ENCODE data around the gene PEPD. TPM values are rescaled to one million over a fixed set of nuclear protein-coding genes. Genes with fewer than 3 reads are reported as not detected.
"Not testable (repeated sequence)": the region's sequence is repeated elsewhere in the genome, so short reads cannot be mapped to it uniquely, and the experiment has no call there.

Gene PEPD
- 10 to 100 TPM; 29.3 to 30.6 TPM for total RNA-seq

DNA sequence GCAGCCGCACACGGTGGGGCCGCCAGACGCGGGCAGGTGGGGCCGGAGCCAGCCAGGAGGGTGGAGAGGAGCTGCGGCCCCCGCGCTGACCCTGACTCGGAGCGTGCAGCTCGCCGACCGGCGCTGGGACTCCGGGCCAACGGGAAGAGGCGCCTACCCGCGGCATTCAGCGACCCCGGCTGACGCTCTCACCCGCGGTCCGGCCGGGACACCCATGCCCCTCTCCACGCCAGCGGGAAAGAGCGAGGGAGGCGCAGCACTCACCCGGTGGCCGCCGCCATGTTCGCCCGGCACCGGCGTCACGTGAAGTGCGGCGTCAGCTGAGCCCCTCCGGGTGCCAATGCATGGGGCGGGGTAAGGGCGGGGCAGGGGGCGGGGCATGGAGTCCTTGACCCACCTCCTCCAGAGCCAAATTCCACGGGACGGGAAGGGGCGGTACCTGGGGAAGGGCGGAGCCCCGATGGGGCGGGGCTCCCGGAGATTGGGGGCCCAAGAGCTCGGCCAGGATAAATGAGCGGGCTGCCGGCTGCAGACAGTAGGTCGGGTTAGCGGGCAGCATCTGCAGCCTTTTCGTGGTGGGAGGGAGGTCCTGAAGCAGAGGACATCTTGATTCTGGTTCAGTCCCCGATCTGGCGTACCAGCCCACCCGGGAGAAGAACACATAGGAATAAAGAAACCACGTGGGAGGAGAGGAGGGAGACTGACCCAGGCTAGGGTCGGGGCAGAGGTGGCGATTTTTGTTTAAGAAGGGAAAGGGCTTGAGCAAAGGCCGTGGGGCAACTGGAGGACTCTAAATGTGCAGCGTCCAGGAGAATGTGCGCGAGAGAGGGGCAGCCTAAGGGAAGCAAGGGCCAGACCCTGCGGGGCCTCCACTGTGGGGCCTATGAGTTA, at the start of gene PEPD:
PEPD (minus strand) TSS at position 312 of the 891 bp plus-strand sequence; CDS start at position 281, 31 bp downstream.
- Mint-ChIP-seq H3K4me3 (peak within 1 kb of the TSS; percentile 81), H3K36me3 (no peaks in the 10 kb centered on the region), H3K27me3 (no peaks in the 10 kb centered on the region), H3K9me3 (no peaks in the 10 kb centered on the region), H3K27ac (no peak within 1 kb of the TSS), H3K4me1 (ENCODE audit: low read depth) (peaks cover 19% of the 10 kb centered on the region)
- ChIA-PET CTCF (interaction anchor here (0.8 to 1.0 kb wide), 2 partner anchors 115 to 256 kb away, joined by 4 read pairs; no protein-coding TSS in a partner anchor), POLR2A (interaction anchor here (1.0 to 1.1 kb wide), 2 partner anchors 20 to 275 kb away, joined by 3 read pairs; partner anchors contain the start of gene KCTD15)
- peak; percentile 93 for DNase-seq
- intact Hi-C loops (cut with micrococcal nuclease), result loop anchor here (2.0 to 5.0 kb wide), 2 partner anchors 345 to 549 kb away; partner anchors contain the start of genes CEP89 and FAAP24

DNA sequence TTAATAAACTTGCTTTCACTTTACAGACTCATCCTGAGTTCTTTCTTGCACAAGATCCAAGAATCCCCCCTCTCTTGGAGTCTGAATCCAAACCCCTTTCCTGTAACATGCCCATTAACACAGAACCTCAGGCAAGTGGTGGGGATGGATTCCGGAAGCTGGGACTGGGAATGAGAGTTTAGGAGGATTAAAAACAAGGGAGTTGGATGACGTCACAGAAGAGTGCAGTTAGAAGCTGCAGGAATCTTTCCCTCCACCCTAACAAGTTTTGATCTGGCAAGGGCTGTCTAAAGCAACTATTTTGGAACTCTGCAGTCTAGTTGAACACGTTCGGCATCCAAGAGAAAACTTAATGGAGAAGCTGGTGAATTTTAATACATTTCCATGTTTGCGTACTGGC, 48.2 kb upstream of the PEPD start:
- POLR2A ChIA-PET, result no interaction called here

DNA sequence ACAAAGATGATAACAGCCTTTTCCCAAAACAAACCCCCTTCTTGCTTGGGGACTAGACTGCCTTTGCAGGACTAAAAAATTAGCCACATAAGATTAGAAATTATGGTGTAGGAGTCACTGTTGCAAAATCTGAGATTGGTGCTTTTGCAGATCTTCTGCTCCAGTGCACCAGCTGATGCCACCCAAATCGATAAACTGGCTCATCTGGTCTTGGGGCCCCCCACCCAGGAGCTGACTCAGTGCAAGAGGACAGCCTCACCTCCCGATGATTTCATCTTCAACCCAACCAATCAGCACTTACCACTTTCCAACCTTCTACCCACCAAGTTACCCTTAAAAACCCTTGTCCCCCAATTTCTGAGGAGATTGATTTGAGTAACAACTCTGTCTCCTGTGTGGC, 47.1 kb upstream of the PEPD start:
- ChIA-PET POLR2A (no interaction called here), CTCF (no interaction called here)
- no peaks in the 10 kb centered on the region for H3K4me1 Mint-ChIP-seq (ENCODE audit: low read depth)
- peaks cover 1% of the 10 kb centered on the region for H3K9me3 Mint-ChIP-seq
- H3K4me3 Mint-ChIP-seq, result no peak overlapping the region
- H3K36me3 Mint-ChIP-seq, result no peaks in the 10 kb centered on the region
- peaks cover 36% of the 10 kb centered on the region for H3K27me3 Mint-ChIP-seq
- intact Hi-C loops (cut with micrococcal nuclease), result no loop called here
- H3K27ac Mint-ChIP-seq, result no peak overlapping the region
- no peak for DNase-seq

More for the DNA sequence above, 48.2 kb upstream of the PEPD start:
- CTCF ChIA-PET, result no interaction called here
- H3K4me3 Mint-ChIP-seq, result no peak overlapping the region
- H3K9me3 Mint-ChIP-seq, result peaks cover 12% of the 10 kb centered on the region
- intact Hi-C loops (cut with micrococcal nuclease), result no loop called here
- no peaks in the 10 kb centered on the region for H3K4me1 Mint-ChIP-seq (ENCODE audit: low read depth)
- no peak overlapping the region for H3K27ac Mint-ChIP-seq
- H3K36me3 Mint-ChIP-seq, result no peaks in the 10 kb centered on the region
- DNase-seq, result no peak
- peaks cover 37% of the 10 kb centered on the region for H3K27me3 Mint-ChIP-seq

DNA sequence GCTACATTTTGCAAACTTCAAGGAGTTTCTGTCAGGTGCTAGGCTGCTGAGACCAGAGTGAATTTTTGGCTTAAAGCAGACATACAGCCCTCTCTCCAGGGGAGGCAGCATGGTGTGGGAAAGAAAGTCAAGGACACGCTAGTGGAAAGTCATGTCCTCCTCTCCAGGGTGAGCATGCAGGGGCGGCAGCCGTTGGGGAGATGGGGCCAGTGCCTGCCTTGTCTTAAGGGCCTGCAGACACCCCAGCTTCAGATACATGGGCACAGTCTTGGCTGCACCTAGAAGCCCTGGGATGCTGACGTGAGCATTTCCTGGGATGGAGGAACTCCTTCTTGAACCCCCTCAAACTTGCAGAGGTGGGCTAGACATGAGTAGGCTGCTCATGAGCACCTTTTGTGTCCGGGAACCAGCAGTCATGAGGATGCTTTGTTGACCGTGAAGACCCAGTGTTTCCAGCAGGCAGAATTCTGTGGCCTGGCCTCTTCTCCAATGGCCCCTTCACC, 43.3 kb upstream of the PEPD start:
- ChIA-PET POLR2A (no interaction called here), CTCF (no interaction called here)
- DNase-seq, result no peak
- H3K9me3 Mint-ChIP-seq, result no peaks in the 10 kb centered on the region
- no peak overlapping the region for H3K4me3 Mint-ChIP-seq
- no peaks in the 10 kb centered on the region for H3K36me3 Mint-ChIP-seq
- no peak overlapping the region for H3K27ac Mint-ChIP-seq
- H3K4me1 Mint-ChIP-seq (ENCODE audit: low read depth), result no peaks in the 10 kb centered on the region
- H3K27me3 Mint-ChIP-seq, result peaks cover 27% of the 10 kb centered on the region
- intact Hi-C loops (cut with micrococcal nuclease), result no loop called here

DNA sequence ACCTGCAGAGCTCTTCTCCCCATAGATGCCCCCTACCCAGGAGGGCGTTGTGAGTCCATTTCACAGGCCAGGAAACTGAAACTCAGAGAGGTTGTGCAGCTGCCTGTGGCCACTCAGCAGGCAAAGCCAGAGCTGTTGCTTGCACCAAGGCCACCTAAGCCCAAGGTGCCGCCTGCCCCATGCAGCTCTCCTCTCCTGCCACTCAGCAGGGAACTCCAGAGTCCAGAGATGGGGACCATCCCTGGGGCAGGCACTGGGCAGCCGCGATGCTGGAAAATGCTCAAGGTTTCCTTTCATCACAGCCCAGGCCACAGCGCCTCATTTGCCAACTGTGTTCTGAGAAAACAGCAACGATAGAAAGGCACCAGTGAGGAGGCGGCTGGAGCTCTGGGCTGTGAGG, 41.0 kb upstream of the PEPD start:
- no peaks in the 10 kb centered on the region for H3K4me1 Mint-ChIP-seq (ENCODE audit: low read depth)
- intact Hi-C loops (cut with micrococcal nuclease), result no loop called here
- no peak for DNase-seq
- H3K36me3 Mint-ChIP-seq, result no peaks in the 10 kb centered on the region
- H3K27ac Mint-ChIP-seq, result no peak overlapping the region
- H3K27me3 Mint-ChIP-seq, result peaks cover 11% of the 10 kb centered on the region
- CTCF ChIA-PET, result interaction anchor here (0.6 to 1.2 kb wide), 2 partner anchors 225 to 544 kb away, joined by 3 to 4 read pairs; no protein-coding TSS in a partner anchor
- no peak overlapping the region for H3K4me3 Mint-ChIP-seq
- POLR2A ChIA-PET, result no interaction called here
- no peaks in the 10 kb centered on the region for H3K9me3 Mint-ChIP-seq

DNA sequence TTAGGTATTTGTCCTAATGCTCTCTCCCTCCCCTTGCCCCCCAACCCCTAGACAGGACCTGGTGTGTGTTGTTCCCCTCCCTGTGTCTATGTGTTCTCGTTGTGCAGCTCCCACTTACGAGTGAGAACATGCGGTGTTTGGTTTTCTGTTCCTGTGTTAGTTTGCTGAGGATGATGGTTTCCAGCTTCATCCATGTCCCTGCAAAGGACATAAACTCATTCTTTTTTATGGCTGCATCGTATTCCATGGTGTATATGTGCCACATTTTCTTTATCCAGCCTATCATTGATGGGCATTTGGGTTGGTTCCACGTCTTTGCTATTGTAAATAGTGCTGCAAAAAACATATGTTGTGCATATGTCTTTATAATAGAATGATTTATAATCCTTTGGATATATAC, 40.1 kb upstream of the PEPD start:
- POLR2A ChIA-PET; intact Hi-C loops (cut with micrococcal nuclease); H3K36me3 Mint-ChIP-seq; DNase-seq; H3K27ac Mint-ChIP-seq; H3K4me3 Mint-ChIP-seq; H3K4me1 Mint-ChIP-seq (ENCODE audit: low read depth); H3K27me3 Mint-ChIP-seq; H3K9me3 Mint-ChIP-seq: not testable (repeated sequence)
- CTCF ChIA-PET, result interaction anchor here (1.2 kb wide), 1 partner anchor 226 kb away, joined by 4 read pairs; no protein-coding TSS in a partner anchor

DNA sequence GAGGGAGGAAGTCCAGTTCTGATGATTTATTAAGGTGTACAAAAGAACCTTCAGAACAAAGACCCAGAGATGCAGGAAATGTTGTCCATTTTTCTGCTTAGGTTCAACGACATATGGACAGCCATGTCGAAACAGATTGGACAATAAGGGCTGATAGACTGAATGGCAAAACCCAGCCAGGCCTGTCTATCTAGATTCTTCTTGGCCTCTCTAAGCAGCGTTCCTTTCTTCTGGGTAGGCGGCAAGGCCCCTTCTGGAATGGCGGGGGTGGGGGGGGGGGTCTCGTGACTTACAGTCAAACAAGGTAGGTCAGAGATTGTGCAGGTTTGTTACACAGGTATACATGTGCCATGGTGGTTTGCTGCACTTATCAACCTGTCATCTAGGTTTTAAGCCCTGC, 39.7 kb upstream of the PEPD start:
- ChIA-PET CTCF (no interaction called here), POLR2A (no interaction called here)
- no peak for DNase-seq
- Mint-ChIP-seq H3K27ac (no peak overlapping the region), H3K36me3 (no peaks in the 10 kb centered on the region), H3K9me3 (no peaks in the 10 kb centered on the region), H3K4me1 (ENCODE audit: low read depth) (no peaks in the 10 kb centered on the region), H3K4me3 (no peak overlapping the region), H3K27me3 (peaks cover 5% of the 10 kb centered on the region)
- intact Hi-C loops (cut with micrococcal nuclease), result no loop called here

DNA sequence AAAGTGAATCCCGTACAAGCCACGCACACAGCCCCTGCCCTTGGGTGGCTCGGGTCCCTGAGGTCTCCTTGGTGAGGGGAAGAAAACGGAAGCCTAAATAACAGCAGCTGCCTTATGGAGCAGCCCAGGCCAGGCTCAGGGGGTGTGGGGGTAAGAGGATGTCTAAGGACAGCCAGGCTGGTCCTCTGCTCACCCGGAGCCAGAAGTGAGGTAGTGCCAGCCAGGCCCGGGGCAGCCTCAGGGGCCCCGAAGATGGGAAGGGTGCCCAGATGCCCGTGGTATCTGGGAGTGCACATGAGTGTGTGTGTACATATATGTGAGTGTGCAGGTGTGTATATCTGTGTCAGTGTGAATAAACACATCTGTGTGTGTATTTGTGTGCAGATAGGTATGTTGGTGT, 38.4 kb upstream of the PEPD start:
- Mint-ChIP-seq H3K27me3 (peaks cover 4% of the 10 kb centered on the region), H3K27ac (no peak overlapping the region), H3K4me1 (ENCODE audit: low read depth) (no peaks in the 10 kb centered on the region)

DNA sequence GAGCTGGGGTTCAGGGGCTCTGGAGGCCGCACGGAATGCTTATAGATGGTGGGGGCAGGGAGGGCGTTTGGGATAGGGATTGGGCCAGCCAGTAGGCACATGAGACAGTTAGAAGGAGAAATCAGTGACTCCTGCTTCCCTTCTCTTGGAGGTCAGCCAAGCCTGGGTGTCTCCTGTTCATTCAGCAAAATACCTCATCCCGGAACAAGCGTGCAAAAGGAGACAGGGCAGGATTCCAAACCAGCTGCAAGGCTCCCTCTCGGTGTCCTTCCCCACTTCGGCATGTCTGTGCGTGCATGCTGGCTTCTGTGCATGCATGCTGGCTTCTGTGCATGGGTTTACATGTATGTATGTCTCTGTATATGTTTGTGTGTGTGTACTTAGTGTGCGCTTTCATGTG, 37.3 kb upstream of the PEPD start:
- H3K4me3 Mint-ChIP-seq, result no peak overlapping the region
- POLR2A ChIA-PET, result no interaction called here
- no peaks in the 10 kb centered on the region for H3K9me3 Mint-ChIP-seq
- H3K36me3 Mint-ChIP-seq, result no peaks in the 10 kb centered on the region
- intact Hi-C loops (cut with micrococcal nuclease), result no loop called here
- no peak for DNase-seq
- no peak overlapping the region for H3K27ac Mint-ChIP-seq
- peaks cover 2% of the 10 kb centered on the region for H3K27me3 Mint-ChIP-seq
- CTCF ChIA-PET, result no interaction called here
- no peaks in the 10 kb centered on the region for H3K4me1 Mint-ChIP-seq (ENCODE audit: low read depth)

More for the DNA sequence above, 38.4 kb upstream of the PEPD start:
- Mint-ChIP-seq H3K4me3 (no peak overlapping the region), H3K36me3 (no peaks in the 10 kb centered on the region), H3K9me3 (no peaks in the 10 kb centered on the region)
- CTCF ChIA-PET, result no interaction called here
- no peak for DNase-seq
- intact Hi-C loops (cut with micrococcal nuclease), result no loop called here
- POLR2A ChIA-PET, result no interaction called here

DNA sequence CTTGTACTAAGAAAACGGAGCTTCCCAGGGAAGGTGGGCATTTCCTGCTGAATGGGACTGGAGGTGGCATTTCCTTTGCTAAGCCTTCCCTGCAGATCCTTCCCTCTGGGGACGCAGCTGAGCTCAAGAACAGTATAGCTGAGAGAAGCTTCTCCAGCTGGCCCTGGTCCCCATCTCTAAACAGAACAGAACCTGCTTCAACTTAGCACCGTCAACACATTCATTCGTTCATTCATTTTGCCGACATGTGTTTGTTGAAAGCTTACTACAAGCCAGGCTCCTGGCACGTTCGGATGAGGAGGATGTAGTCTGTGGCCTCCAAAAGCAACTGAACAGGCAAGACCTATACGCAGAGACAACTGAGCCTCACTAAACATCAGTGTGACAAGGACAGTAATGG, 36.6 kb upstream of the PEPD start:
- intact Hi-C loops (cut with micrococcal nuclease), result no loop called here
- Mint-ChIP-seq H3K4me1 (ENCODE audit: low read depth) (no peaks in the 10 kb centered on the region), H3K9me3 (no peaks in the 10 kb centered on the region), H3K27me3 (peaks cover 2% of the 10 kb centered on the region), H3K4me3 (no peak overlapping the region), H3K36me3 (no peaks in the 10 kb centered on the region), H3K27ac (no peak overlapping the region)
- DNase-seq, result no peak
- CTCF ChIA-PET, result no interaction called here
- POLR2A ChIA-PET, result no interaction called here

DNA sequence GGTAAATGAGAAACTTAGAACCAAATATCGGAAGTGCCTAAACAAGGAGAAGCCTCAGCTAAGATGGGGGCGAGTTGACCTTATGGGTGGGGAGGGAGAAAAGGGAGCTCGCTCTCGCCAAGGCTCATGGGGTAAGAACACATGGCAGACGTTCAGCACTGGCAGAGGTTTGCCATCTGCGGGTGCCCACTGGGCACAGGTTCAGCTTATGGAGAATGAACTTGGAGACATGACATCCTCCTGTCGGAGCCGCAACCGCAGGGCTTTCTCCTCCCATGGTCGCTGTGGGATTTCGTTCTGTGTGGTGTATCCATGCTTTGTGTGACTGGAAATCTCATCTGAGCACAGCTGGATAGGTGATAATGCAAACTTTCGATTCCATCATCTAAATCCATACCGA, 36.1 kb upstream of the PEPD start:
- Mint-ChIP-seq H3K36me3 (no peaks in the 10 kb centered on the region), H3K9me3 (no peaks in the 10 kb centered on the region), H3K27me3 (peaks cover 2% of the 10 kb centered on the region), H3K4me1 (ENCODE audit: low read depth) (no peaks in the 10 kb centered on the region), H3K4me3 (no peak overlapping the region), H3K27ac (no peak overlapping the region)
- intact Hi-C loops (cut with micrococcal nuclease), result no loop called here
- ChIA-PET POLR2A (no interaction called here), CTCF (no interaction called here)
- DNase-seq, result no peak

DNA sequence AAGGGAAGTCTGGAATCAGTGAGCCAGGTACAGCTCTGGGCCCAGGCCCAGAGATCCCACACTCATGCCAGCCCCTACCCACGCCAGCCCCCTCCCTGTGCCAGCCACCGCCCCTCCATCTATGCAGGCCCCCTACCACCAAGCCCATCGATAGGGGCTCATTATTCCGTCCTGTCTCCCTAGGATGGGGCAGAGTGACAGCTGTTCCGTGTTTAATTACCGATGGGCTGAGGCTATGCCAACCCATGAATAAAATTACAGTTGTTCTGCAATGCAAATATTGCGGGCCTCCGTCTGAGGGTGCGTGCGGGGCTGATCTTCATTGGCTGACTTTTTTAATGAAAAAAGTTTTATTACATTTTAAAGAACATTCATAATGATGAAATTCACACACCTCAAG, 35.6 kb upstream of the PEPD start:
- Mint-ChIP-seq H3K27me3 (peaks cover 2% of the 10 kb centered on the region), H3K4me1 (ENCODE audit: low read depth) (no peaks in the 10 kb centered on the region), H3K9me3 (no peaks in the 10 kb centered on the region), H3K27ac (no peak overlapping the region), H3K4me3 (no peak overlapping the region), H3K36me3 (no peaks in the 10 kb centered on the region)
- CTCF ChIA-PET, result no interaction called here
- DNase-seq, result no peak
- POLR2A ChIA-PET, result no interaction called here
- intact Hi-C loops (cut with micrococcal nuclease), result no loop called here

DNA sequence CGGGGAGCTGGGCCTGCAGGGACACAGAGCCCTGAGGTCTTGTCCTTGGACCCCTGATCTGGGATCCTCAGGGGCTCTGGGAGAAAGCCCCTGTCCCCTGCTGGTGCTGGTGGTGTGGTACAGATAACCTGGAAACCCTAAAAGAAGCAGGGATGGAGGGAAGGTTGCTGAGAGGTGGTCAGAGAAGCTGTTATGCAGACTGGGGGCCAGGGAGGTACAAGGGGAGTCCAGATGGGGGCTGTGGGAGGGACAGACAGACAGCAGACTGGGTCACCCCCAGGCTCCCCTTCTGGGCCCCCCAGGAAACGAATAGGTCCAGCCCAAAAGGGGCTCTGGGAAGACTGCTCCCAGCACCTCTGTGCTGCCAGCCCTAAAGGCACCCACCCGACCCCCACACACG, 34.7 kb upstream of the PEPD start:
- POLR2A ChIA-PET, result no interaction called here
- CTCF ChIA-PET, result no interaction called here

More for the DNA sequence above, 34.7 kb upstream of the PEPD start:
- H3K36me3 Mint-ChIP-seq, result no peaks in the 10 kb centered on the region
- no peak overlapping the region for H3K4me3 Mint-ChIP-seq
- no peak for DNase-seq
- H3K27me3 Mint-ChIP-seq, result peaks cover 2% of the 10 kb centered on the region
- intact Hi-C loops (cut with micrococcal nuclease), result no loop called here
- no peak overlapping the region for H3K27ac Mint-ChIP-seq
- no peaks in the 10 kb centered on the region for H3K4me1 Mint-ChIP-seq (ENCODE audit: low read depth)
- H3K9me3 Mint-ChIP-seq, result no peaks in the 10 kb centered on the region
